CD1c-positive myeloid dendritic cell (primary cell): ENCODE results near the gene BAG3.
"Not testable (repeated sequence)": the region's sequence is repeated elsewhere in the genome, so short reads cannot be mapped to it uniquely, and the experiment has no call there.

Experiments
- DNase-seq: peaks from one replicate; pipeline ENCODE4 v3.0.0-alpha.2; 2016; ENCODE audit errors: extremely low spot score

The BAG3 gene

DNA sequence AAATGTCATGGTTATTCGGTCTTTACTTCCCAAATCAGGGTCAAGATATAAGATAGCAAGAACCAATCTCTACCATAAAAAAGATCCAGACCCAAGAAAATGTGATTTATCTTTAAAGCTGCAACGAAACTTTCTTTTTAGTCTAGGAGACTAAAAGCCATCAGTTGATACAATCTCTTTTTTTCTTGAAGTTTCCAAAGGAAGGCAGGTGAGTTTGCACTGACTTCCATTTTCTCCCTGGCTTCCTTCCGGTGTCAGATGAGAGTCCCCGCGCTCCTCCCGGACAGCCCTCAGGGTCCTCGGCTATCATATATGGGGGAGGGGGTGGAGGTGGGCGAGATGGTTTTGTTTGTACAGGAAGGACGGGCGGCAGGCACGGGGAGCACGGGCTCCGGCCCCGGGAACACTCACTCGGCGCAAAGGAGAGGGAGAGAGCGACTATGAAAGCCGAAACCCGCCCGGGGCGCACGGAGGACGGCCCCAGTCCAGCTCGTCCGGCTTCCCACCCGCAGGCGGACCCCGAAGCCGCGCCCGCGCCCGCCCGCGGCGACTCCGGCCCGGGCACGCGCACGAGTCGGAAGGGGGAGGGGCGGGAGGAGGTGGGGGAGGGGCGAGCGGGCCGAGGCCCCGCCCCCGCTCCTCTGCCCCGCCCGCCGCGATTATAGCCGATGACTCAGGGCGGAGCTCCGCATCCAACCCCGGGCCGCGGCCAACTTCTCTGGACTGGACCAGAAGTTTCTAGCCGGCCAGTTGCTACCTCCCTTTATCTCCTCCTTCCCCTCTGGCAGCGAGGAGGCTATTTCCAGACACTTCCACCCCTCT is at the start of gene BAG3:
Gene BAG3, plus strand, starts transcription at position 689 of the 822 bp plus-strand sequence. CDS start 296 bp downstream, outside the sequence.
- DNase-seq, result peak; percentile 91

DNA sequence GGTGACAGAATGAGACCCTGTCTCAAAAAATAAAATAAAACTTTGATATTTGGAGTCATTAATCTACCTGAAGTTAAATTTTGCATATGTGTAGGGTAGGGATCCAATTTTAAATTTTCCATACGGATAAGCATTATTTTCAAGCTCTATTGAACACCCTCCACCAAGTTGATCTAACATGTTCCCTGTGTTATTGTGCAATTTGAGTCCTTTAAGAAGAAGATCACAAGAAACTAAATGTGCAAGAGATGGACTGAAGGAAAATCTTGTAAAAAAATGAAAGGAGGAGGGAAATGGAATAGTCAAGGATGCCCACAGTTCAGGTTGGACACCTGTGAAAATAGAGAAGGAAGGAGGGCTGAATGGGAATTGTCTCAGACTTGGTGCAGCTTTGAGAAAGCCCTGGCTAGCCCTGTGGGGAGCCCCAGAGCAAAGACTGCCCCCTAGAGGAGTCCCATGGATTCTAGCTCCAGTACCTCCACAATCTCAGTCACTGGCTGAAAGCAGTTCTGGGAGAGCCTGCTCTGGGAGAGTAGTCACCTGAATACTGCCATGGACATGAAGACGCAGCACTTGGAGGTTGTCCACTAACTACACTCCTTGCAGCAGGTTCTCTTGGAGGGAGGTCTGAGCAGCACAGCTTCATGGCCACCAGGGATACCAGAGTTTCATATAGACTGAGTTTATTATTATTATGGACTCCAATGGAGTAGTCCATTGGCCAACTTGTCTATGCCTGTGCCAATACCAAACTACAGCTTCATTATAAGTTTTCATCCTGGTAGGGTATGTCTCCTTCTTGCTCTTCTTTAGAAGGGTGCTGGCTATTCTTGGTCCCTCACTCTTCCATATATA is 48.7 kb upstream of the BAG3 start:
- peak; percentile 56 for DNase-seq

DNA sequence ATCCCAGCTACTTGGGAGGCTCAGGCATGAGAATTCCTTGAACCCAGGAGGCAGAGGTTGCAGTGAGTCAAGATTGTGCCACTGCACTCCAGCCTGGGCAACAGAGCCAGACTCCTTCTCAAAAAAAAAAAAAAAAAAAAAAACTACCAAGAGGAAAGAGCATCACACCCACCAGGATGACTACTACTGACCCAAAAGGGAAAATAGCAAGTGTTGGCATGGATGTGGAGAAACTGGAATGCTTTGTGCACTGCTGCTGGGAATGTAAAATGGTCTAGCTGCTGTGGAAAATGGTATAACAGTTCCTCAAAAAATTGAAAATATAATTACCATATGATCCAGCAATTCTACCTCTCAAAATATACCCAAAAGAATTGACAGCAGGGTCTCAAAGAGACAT is 46.7 kb upstream of the BAG3 start:
- no peak for DNase-seq

DNA sequence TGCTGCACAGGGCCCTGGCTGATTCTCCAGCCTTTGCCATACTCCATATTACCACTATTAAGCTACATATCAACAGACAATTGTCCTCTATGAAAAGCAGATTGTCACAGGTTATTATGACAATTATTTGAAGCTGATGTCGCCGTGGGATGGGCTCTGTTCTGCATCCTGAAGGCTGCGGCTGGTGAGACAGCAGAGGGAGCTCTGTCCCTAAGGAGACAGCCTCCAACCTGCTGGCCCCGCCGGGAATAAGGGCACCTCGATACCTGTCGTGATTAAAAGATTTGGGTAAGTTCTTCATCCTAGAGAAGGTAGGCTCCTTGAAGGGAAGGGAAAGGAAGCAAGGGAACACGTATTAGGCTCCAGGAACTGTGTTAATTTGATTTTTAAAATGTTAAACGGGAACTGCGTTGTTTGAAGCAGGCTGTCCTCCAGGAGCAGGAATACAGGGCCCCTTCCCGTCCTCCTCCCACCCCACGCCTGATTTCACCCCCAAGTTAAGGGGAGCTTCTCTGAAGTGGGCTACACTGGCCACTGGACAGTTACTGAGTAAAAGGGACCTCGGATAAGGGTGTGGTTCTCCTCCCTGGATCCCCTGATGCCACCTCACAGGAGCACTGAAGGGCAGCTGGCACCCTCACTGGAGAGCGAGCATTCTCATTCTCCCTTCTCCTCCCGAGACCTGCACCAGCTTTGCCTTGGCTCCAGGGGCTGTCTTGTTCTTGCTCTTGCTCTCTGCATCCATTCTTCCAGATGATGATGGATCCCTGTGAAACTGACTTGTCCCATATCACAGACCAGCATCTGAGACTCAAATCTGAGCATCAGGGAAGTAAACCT is 42.6 kb upstream of the BAG3 start:
- DNase-seq, result no peak

DNA sequence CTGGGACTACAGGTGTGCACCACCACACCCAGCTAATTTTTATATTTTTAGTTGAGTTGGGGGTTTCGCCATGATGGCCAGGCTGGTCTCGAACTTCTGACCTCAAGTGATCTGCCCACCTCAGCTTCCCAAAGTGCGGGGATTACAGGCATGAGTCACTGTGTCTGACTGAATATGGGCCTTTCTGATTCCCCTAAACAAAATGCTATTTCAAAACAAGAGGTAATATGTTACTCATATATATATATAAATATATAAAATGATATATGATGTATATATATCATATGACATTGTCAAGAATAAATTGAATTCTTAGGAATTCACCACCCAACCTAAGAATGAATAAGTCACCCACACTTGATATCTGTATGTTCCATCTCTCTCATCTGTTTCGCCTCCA is 41.7 kb upstream of the BAG3 start:
- DNase-seq, result no peak

DNA sequence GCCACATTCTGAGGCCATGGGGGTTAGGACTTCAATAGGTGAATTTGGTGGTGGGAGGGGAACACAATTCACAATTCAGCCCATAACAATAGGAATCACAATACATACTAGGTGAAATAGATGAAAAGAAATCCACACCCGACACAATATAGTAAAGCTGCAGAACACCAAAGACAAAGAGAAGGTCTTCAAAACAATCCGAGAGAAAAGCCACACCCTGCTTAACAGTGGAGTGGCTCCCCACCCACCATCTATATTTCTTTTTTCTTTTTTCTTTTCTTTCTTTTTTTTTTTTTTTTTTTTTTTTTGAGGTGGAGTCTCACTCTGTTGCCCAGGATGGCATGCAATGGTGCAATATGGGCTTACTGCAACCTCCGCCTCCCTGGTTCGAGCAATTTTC is 39.7 kb upstream of the BAG3 start:
- DNase-seq, result no peak

DNA sequence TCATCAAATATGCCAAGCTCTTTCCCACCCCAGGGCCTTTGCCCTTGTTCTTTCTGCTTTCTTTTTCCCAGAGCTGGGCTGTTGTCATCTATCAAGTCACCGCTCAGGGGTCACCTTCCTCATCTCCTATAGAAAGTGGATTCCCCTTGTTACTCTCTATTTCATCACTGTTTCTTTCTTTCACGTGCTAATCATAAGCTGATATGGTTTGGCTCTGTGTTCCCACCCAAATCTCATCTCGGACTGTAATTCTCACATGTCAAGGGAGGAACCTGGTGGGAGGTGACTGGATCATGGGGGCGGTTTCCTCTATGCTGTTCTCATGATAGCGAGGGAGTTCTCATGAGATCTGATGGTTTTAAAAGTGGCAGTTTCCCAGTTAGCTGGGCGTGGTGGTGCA is 37.4 kb upstream of the BAG3 start:
- DNase-seq, result no peak

DNA sequence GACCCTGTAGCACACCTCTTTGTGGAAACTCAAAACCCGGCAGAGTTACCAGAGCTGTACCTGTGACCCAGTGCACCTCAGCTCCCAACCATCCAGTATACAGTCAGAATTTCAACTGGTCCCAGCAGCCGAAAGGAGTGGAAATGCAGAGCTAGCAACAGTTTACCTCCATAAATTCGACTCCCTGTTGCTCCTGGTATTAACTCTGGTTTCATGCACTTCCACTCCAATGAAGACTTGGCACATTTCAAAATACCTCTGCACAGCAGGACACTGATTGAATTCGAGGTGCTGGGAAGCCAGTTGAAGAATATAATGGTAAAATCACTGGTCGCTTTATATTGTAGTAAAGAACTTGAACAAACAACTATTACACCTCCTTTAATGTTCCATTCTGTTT is 36.5 kb upstream of the BAG3 start:
- DNase-seq, result no peak

DNA sequence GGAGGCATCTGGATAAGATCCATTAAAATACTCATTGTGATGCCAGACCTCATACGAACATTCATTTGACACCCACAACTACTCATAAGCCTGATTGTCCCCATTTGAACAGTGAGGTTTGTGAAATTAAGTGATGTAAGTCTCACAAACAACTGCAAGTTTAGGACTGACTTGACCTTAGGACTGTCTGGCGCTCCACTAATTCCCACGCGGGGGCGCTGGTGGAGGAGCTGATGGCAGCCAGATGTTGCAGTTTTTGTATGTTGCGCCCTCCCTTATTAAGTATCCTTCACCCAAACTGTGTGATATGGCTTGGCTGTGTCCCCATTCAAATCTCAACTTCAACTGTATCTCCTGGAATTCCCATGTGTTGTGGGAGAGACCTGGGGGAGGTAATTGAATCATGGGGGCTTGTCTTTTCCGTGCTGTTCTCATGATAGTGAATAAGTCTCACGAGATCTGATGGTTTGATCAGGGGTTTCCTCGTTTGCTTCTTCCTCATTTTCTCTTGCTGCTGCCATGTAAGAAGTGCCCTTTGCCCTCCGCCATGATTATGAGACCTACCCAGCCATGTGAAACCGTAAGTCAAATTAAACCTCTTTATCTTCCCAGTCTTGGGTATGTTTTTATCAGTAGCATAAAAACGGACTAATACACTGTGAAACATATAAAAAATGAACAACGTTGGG is 34.2 kb upstream of the BAG3 start:
- no peak for DNase-seq

DNA sequence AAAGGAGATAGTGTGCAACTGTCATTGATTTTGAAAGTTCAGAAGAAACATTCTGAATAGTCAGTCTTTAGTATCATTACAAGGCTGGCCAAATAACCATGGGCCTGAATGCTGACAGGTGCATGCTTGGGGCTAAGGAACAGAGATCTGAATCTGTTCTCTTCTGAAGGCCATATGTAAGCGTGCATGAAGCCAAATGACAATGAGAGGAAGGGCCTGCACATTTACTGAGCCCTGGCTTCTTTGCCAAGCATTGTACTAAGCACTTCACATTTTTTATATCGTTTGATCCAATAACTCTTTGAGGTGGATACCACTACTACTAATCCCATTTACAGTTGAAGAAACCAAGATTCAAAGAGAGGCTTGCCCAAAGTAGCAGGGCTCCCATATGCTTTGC is 32.0 kb upstream of the BAG3 start:
- DNase-seq, result no peak

DNA sequence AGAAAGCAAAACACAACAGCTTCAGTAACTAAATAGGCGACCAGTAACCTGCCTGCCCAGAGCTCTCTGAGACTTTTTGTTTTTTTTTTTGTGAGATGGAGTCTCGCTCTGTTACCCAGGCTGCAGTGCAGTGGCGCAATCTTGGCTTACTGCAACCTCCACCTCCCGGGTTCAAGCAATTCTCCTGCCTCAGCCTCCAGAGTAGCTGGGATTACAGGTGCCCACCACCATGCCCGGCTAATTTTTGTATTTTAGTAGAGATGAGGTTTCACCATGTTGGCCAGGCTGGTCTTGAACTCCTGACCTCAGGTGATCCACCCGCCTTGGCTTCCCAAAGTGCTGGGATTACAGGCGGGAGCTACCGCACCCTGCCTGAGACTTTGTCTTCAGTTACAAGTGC is 31.4 kb upstream of the BAG3 start:
- DNase-seq, result not testable (repeated sequence)

DNA sequence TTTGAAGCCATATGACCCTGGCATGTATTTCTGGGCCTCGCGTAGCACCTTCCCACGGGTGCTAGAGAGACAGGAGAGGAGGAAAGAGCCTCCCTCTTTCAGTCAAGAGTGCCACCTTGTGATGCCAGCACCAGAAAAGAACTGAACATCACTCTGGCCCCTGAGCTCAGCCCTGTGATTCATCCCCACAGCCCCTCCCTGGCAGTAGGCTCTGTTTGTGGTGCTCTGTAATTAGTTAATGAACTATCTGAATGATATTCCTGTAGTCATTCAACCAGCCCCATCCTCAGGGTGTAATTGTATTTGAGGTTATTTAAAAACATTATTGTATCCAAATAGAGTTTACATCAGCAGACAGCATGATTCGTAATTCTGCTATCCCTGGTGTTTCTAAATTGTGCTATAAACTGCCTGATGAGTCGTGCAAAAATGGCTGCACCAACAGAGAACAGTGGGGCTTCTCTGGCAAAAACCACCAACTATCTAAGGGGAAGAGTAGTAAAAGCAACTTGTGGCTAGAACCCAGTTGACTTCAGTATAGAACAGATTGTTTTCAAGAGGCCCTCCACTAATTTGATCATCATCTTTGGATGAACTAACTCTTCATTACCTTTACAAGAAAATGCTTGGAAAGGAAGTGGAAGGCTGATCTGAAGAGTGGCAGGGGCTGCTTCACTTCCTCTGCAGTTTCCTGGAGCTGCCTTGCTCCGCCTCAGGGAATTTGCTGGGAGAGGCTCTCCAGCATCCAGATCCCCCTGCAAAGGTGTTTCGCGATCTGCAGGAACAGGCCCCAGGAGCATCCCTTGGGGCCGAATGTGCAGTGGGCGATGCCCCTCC is 30.7 kb upstream of the BAG3 start:
- no peak for DNase-seq

DNA sequence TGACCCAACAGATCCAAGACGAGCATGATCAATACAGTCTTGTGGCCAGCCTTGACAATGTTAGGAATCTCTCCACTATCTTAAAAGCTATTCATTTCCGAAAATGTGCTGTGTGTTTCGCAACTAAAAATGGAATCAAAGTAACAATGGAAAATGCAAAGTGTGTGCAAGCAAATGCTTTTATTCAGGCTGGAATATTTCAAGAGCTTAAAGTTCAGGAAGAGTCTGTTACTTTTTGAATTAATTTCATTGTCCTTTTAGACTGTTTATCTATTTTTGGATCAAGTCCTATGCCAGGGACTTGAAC is 30.1 kb upstream of the BAG3 start:
- no peak for DNase-seq

DNA sequence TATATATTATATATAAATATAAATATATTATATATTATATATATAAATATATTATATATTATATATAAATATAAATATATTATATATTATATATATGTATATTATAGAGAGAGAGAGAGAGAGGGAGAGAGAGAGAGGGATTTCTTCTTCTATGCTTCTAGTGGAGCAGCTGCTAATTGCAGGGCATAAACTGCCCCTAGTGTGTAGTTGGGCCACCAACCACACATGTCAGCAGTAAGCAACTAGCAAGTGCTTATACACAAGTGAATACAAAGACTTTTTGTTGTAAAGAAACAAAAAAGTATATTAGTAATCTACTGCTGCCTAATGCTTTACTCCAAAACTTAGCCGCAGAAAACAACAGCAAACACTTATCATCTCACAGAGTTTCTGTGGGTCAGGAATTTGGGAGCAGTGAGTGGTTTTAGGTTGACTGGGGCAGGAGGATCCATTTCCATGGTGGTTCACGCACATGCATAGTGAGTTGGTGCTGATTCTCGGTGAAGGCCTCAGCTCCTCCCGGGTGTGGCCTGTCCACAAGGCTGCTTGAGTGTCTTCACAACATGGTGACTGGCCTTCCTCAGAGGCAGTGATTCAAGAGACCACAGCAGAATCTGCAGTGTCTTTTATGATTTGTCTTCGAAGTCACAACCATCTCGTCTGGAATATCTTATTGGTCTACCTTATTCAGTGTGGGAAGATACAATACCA is 25.5 kb upstream of the BAG3 start:
- no peak for DNase-seq

DNA sequence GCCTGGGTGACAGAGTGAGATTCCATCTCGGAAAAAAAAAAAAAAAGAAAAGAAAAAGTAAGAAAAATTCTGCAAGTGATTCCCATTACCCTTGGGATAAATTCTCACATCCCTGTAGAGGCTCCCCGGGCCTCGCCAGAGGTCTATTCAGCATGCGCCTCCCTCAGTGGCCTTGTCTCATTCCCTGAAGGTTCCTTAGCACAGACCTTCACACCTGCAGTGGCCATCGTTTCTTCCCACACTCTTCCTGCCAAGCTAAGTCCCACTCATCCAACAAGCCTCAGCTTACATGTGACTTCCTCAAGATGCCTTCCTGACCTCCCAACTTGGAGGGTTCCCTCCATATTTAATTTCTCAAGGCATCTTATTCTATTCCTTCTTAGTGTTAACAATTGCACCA is 20.9 kb upstream of the BAG3 start:
- DNase-seq, result no peak

DNA sequence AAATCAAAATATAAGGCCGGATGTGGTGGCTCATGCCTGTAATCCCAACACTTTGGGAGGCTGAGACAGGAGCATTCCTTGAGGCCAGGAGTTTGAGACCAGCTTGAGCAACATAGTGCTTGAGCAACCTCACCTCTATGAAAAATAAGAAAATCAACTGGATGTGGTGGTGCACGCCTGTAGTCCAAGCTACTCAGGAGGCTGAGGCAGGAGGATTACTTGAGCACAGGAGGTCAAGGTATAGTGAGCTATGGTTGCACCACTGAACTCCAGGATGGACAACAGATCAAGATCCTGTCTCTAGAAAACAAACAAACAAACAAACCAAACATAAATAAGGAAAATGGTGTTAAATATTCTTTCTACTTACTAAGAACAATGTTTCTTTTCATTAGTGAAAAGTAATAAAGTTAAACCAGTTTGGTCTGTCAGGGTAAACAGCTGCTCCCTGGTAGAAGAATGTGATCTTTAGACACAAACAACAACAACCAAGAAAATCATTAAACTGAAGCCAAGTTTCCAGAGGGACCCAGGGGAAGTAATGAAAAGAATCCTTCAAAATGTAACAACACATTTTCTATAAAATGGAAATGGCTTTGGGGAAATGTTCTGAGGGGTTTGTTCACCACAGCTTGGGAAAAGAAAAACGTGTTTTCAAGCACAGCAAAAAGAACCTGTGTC is 17.5 kb upstream of the BAG3 start:
- no peak for DNase-seq

DNA sequence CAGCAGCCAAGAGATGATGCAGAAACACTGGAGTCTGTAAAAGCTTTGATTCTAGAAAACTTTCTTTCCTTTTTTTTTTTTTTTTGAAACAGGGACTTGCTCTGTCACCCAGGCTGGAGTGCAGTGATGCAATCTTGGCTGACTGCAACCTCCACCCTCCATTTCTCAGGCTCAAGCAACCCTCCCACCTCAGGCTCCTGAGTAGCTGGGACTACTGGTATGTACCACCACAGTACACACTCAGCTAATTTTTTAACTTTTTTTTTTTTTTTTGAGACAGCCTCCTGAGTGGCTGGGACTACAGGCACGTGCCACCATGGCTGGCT is 17.0 kb upstream of the BAG3 start:
- no peak for DNase-seq

DNA sequence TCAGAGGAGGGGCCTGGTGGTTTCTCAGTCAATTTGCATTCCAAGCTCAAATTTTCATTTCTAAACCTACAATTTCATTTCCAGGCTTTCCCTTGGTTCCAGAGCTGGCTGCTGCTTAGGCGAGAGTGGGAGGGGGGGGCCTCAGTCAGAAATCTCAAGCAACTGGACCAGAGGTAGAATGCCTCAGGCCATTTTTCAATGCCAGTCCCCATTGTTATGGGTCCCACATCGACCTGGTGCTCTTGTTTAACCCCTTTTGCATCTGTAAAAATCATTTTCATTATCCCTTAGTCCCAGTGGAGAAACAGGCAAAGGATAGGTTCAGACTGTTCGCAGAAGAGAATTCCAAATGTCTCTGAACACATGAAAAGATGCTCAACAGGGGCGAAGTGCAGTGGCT is 13.5 kb upstream of the BAG3 start:
- no peak for DNase-seq

DNA sequence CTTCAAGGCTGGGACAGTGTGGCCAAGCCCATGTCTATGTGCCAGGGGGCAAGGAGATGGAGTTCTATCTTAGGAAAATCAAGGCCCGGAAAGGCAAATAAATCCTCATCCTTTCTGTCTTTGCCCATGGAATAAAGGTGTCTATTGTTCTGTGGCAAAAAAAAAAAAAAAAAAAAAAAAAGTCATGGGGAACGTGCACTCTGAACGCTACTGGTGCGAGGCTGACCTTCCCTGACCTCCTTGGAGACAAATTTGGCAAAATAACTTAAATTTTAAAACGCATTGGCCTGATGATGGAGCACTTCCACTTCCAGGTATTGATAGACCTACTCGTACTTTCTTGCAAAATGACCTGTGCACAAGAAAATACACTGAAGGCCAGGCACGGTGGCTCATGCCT is 12.2 kb upstream of the BAG3 start:
- DNase-seq, result no peak

DNA sequence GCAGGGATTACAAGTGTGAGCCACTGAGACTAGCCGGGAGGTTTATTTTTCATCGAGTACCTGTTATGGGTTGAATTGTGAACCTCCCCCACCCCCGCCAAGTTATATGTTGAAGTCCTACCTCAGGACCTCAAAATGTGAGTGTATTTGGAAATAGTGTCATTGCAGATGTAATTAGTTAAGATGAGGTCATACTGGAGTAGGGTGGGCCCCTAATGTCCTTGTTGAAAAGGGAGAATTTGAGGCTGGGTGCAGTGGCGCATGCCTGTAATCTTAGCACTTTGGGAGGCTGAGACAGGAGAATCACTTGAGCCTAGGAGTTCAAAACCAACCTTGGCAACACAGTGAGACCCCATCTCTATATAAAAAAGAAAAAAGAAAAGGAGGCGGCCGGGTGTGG is 10.8 kb upstream of the BAG3 start:
- DNase-seq, result no peak
